ENCODE measurements around the gene ENOSF1. TPM values are rescaled to one million over a fixed set of nuclear protein-coding genes. Genes with fewer than 3 reads are reported as not detected.

Gene ENOSF1
- total and polyA plus RNA-seq, 2 of the 13 experiments (the other 11 are each of a cell fraction or from before 2014, with no cell fraction given): 37.6 to 40.1 TPM

DNA sequence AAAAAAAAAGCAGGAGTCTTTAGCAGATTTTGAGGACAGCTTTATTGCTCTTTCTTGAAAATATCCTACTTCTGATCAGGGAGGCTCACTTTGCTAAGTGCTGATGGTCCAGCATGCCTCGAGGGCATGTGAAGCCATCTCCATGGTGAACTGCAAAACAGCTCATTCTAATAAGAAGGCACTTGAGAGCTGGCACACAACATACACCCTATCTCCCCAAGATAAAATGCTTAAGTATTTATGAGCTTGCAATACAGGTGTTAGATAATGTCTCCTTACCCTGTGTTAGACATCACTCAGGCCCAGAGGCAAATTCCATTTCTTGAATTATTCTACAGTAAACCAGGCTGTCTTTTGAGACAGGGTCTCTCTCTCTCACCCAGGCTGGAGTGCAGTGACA, 2.7 kb downstream of the ENOSF1 start (continued):
- no peak for TF ChIP-seq ATRX (CRISPR knock-in tag; IDR thresholded peaks at IDR 0.05; ENCODE audit: borderline replicate concordance)
- TF ChIP-seq, protein P1, sequence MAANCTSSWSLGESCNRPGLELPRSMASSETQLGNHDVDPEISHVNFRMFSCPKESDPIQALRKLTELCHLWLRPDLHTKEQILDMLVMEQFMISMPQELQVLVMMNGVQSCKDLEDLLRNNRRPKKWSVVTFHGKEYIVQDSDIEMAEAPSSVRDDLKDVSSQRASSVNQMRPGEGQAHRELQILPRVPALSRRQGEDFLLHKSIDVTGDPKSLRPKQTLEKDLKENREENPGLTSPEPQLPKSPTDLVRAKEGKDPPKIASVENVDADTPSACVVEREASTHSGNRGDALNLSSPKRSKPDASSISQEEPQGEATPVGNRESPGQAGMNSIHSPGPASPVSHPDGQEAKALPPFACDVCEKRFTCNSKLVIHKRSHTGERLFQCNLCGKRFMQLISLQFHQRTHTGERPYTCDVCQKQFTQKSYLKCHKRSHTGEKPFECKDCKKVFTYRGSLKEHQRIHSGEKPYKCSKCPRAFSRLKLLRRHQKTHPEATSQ (CRISPR knock-in tag; IDR thresholded peaks at IDR 0.05; ENCODE audit: borderline replicate concordance): no peak
- TF ChIP-seq, protein P2, sequence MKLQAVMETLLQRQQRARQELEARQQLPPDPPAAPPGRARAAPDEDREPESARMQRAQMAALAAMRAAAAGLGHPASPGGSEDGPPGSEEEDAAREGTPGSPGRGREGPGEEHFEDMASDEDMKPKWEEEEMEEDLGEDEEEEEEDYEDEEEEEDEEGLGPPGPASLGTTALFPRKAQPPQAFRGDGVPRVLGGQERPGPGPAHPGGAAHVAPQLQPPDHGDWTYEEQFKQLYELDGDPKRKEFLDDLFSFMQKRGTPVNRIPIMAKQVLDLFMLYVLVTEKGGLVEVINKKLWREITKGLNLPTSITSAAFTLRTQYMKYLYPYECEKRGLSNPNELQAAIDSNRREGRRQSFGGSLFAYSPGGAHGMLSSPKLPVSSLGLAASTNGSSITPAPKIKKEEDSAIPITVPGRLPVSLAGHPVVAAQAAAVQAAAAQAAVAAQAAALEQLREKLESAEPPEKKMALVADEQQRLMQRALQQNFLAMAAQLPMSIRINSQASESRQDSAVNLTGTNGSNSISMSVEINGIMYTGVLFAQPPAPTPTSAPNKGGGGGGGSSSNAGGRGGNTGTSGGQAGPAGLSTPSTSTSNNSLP (IDR thresholded peaks at IDR 0.05; ENCODE audit: low read depth, low read length): no peak
- TF ChIP-seq NFKB2 (CRISPR knock-in tag; IDR thresholded peaks at IDR 0.05; ENCODE audit: borderline replicate concordance): no peak

- ChIA-PET POLR2A (no interaction called here), CTCF (ENCODE audit: low intra/inter-chr PET ratio, low total read pairs) (no interaction called here)
- Histone ChIP-seq H3K27me3 (ENCODE audit: control insufficient read depth in 1 of 2, insufficient read depth in 2 of 2, low read length in 2 of 2) (no peaks in the 10 kb centered on the region), H3K4me3 (replicated peaks in 1 of 3; ENCODE audit: insufficient read depth in 1 of 3, low read depth in 2 of 3, low read length in 3 of 3) (no peak overlapping the region), H3K27ac (ENCODE audit: extremely low read length, insufficient read depth, low read length) (no peak overlapping the region), H3K79me2 (ENCODE audit: insufficient read depth, low read length) (peaks cover 39% of the 10 kb centered on the region), H2AFZ (ENCODE audit: low read length) (no peak overlapping the region), H3K4me2 (ENCODE audit: low read depth, low read length) (no peak overlapping the region), H3K36me3 (replicated peaks in 1 of 2; ENCODE audit: control insufficient read depth in 1 of 2, insufficient read depth in 2 of 2, low read length in 2 of 2) (peaks cover 0 to 25% of the 10 kb centered on the region in 2 experiments; a peak in 4 of 5 replicates), H3K9ac (ENCODE audit: insufficient read depth, low read depth, low read length) (no peak overlapping the region), H4K20me1 (ENCODE audit: insufficient read depth, low read length) (no peaks in the 10 kb centered on the region), H3K4me1 (ENCODE audit: insufficient read depth, low read length) (peaks cover 44% of the 10 kb centered on the region), H3K9me3 (ENCODE audit: low read length) (no peaks in the 10 kb centered on the region)
- DNase-seq (ENCODE audit: low spot score): no peak
- WGBS (ENCODE audit: low lambda C conversion rate): 93% methylated on average over 10 of the region's 10 CpGs
- BruUV-seq (replicated peaks): no TSS peak
- intact Hi-C loops (cut with micrococcal nuclease; ENCODE audit: unreplicated experiment) (loop anchor here (10.0 kb wide), 1 partner anchor 83 kb away; no protein-coding TSS in a partner anchor), in situ Hi-C loops (cut with HindIII; ENCODE audit: extremely low pct_ligation_motif_present, low pct_unique_long_range_greater_than_20kb) (no loop called here)
- no peak for ATAC-seq
- no peak for FAIRE-seq
- no peak for TF ChIP-seq ZNF589 (CRISPR knock-in tag; conservative IDR thresholded peaks at IDR 0.05)
- TF ChIP-seq ATM (IDR thresholded peaks at IDR 0.05; ENCODE audit: borderline replicate concordance): no peak
- TF ChIP-seq SNRNP70 (IDR thresholded peaks at IDR 0.05; ENCODE audit: low read depth, low read length): no peak
- no peak for TF ChIP-seq ZBTB38 (CRISPR knock-in tag; IDR thresholded peaks at IDR 0.05)
- TF ChIP-seq AHR (CRISPR knock-in tag; IDR thresholded peaks at IDR 0.05): no peak
- no peak for TF ChIP-seq GATAD2A (CRISPR knock-in tag; IDR thresholded peaks at IDR 0.05)
- no peak for TF ChIP-seq ZSCAN31 (CRISPR knock-in tag; IDR thresholded peaks at IDR 0.05; ENCODE audit: low read depth)
- TF ChIP-seq, protein P3, sequence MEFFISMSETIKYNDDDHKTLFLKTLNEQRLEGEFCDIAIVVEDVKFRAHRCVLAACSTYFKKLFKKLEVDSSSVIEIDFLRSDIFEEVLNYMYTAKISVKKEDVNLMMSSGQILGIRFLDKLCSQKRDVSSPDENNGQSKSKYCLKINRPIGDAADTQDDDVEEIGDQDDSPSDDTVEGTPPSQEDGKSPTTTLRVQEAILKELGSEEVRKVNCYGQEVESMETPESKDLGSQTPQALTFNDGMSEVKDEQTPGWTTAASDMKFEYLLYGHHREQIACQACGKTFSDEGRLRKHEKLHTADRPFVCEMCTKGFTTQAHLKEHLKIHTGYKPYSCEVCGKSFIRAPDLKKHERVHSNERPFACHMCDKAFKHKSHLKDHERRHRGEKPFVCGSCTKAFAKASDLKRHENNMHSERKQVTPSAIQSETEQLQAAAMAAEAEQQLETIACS (CRISPR knock-in tag; IDR thresholded peaks at IDR 0.05): no peak
- TF ChIP-seq LRRFIP1 (CRISPR knock-in tag; conservative IDR thresholded peaks at IDR 0.05): no peak
Observed at GRCh38 chr18:708096-708495, 4.3 kb downstream of the ENOSF1 start.

Data from HepG2 (cell line).